ENCODE results near the gene DYSF.

DYSF gene

DNA sequence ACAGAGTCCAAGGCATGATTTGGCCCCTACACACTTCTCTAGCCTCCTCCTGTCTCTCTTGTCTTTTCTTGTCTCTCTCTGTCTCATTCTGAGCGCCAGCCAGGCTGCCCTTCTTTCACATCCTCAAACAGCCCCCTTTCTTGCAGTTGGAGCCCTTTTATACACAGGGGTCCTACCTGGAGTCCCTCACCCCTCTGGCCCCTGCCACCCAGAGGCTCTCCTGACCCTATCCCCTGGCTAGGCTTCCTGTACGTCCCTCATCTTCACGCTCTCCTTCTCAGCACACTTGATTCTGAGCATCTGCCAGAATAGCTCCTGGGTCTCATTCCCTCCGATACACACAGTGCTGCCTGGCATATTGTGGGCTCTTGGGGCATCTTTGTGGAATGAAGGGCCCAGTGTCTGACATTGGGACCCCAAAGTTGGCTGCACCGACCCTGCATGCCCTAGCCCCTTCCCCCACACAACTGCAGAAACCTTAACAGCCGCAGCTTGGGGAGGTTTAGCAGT lies 261.9 kb downstream of the DYSF start:
- DNase-seq: no peak

- DNase-seq: no peak
Observed at GRCh38 chr2:71715951-71716696, 262.8 kb downstream of the DYSF start.

DNA sequence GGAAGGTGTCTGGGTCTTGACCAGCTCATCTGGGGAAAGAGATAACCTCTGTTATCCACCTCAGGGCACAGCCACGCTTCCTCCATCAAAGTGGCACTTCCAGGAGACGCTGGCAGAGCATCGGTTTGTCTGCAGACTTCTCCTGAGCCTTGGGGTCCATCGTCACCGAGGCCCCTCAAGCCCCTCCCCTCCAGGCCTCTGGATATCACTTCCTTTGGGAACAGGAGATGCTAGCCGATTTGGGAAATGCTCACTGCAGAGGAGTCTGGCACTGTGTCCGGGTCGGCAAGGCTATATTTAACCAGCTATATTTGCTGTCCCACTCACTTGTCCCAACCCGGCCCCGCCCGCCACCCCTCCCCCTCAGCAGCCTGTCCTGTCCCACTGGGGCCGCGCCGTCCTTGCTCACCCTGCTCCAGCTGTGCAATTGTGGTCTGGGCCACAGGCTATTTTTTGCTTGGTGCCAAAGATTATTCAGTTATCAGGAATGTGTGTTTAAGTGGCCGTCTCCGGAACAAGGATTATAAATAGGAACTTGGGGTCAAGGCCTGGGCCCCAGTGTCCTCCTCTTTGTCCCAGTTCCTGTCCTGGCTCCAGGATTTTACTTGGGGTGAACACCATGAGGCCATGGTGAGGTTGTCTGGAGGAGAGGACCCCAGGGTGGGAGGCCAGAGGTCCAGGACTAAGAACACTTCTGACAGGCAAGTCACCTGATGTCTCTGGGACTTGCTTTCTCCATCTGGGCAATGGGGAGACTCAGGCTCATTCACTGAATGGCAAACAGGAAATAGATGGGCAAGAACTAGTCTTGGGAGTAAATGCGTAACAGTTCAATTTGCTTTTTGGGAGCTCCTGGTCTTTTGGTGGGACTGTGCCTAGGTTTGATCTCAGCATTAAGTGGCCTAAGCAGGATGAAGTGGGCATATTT lies 263.6 kb downstream of the DYSF start:
- DNase-seq: no peak

DNA sequence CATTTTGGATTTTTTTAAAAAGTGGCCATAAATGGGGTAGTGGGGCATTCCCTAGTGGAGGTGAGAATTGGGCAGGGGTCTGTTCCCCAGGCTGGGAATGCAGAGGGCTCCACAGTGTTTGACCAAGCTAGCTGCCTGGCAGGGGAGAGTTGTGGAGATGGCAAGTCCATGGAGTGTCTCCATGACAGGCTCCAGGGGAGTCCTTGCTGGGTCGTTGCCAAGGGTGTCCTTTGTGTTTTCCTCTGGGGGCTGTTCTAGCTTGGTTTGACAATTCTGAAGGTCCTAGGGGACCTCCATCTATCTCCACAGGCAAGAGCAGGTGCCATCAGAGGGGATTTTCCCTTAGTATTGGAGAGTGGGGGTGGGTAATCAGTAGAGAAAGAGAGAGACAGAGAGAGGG lies 265.3 kb downstream of the DYSF start:
- no peak for DNase-seq

- no peak for DNase-seq
Observed at GRCh38 chr2:71719520-71720282, 266.3 kb downstream of the DYSF start.

- DNase-seq: no peak
Observed at GRCh38 chr2:71720283-71720560, 266.9 kb downstream of the DYSF start.

- DNase-seq: no peak
Observed at GRCh38 chr2:71720596-71721361, 267.4 kb downstream of the DYSF start.

GRCh38 chr2:71721362-71721665 lies 268.0 kb downstream of the DYSF start:
- DNase-seq: no peak

DNA sequence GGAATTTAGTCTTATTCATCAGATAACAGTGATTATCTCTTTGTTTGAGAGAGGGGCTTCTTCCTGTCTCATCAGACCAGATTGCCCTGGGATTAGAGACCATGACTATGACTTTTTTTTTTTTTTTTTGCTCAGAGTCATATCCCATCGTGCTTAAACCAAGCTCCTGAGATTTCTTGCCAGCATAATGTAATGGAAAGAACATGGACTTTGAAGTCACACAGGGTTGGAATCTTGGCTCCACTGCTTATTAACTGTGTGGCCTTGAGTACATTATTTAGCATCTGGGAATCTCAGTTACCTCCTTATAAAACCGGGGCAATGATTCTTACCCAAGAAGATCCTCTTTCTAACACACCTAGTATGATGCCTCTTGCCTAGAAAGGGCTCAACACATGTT lies 268.3 kb downstream of the DYSF start:
- no peak for DNase-seq

DNA sequence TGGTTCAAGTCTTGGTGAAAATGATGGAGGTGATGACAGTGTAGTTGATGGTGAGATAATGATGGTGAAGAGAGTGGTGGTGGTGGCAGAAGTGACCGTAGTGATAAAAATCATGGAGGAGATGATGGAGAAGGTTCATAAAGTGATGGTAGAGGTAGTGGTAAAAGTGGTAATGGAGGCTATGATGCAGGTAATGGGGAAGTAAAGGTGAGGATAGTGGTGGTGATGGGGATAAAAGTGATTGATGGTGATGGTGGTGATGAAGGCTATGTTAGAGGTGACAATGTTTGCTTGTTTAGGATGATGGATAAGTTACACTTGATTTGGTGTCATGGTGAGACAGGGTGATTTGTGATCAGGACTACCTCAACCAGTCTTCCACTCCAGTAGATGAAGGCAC lies 268.9 kb downstream of the DYSF start:
- no peak for DNase-seq

DNA sequence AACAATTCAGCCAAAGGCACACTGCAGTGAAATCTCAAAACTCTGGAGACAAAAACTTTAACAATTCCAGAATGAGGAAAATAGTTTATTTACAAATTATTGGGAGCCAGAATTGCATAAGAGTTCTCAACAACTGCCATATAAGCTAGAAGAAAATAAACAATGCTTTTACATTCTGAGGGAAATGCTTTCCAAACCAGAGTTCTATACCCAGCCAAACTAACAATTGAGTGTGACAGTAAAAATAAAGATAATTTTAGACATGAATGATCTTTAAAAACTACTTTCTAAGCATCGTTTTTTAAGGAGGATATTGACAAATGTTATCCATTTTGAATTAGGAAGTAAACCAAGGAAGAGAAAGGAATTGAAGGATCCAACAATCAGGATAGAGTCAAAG lies 271.4 kb downstream of the DYSF start:
- no peak for DNase-seq

- DNase-seq: no peak
Observed at GRCh38 chr2:71725836-71726235, 272.5 kb downstream of the DYSF start.

GRCh38 chr2:71727562-71727961 lies 274.2 kb downstream of the DYSF start:
- DNase-seq: no peak

- DNase-seq: no peak
Observed at GRCh38 chr2:71728036-71728435, 274.7 kb downstream of the DYSF start.

GRCh38 chr2:71730785-71731383 lies 277.5 kb downstream of the DYSF start:
- no peak for DNase-seq

DNA sequence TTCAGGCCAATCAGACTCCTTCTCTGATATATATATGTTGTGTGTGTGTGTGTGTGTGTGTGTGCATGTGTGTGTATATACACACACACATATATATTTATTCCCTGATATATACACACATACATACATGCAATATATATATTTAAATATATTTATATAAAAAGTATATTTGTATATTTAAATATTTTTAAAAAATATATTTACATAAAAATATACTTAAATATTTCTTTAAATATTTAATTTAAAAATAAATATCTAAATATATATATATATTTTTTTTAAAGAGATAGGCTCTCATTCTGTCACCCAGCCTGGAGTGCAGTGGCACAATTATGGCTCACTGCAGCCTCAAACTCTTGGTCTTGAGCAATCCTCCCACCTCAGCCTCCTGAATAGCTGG lies 281.3 kb downstream of the DYSF start:
- no peak for DNase-seq

GRCh38 chr2:71735676-71736075 lies 282.3 kb downstream of the DYSF start:
- no peak for DNase-seq
